ENCODE results near the gene ZNF678.
"Not testable (repeated sequence)": the region's sequence is repeated elsewhere in the genome, so short reads cannot be mapped to it uniquely, and the experiment has no call there.

The ZNF678 gene

GRCh38 chr1:227556288-227556687, 7.1 kb upstream of the ZNF678 start:
- no peak for FAIRE-seq

- FAIRE-seq = no peak
These were observed 5.2 kb upstream of the ZNF678 start for GRCh38 chr1:227557962-227558725.

GRCh38 chr1:227558732-227559262, 4.6 kb upstream of the ZNF678 start:
- no peak for FAIRE-seq

- FAIRE-seq = no peak
These were observed 3.9 kb upstream of the ZNF678 start for GRCh38 chr1:227559499-227559898.

- FAIRE-seq = no peak
These were observed 3.4 kb upstream of the ZNF678 start for GRCh38 chr1:227559926-227560325.

GRCh38 chr1:227560393-227561173, 2.8 kb upstream of the ZNF678 start:
- FAIRE-seq = no peak

- FAIRE-seq = no peak
These were observed 2.0 kb upstream of the ZNF678 start for GRCh38 chr1:227561241-227561907.

GRCh38 chr1:227562037-227562436, 1.3 kb upstream of the ZNF678 start:
- FAIRE-seq = no peak

- FAIRE-seq = no peak
These were observed 428 bp upstream of the ZNF678 start for GRCh38 chr1:227562933-227563323.

- no peak for FAIRE-seq
These were observed 3.9 kb downstream of the ZNF678 start for GRCh38 chr1:227567256-227567655.

GRCh38 chr1:227568593-227568992, 5.2 kb downstream of the ZNF678 start:
- FAIRE-seq = no peak

GRCh38 chr1:227572752-227573151, 9.4 kb downstream of the ZNF678 start:
- no peak for FAIRE-seq

GRCh38 chr1:227574926-227575325, 11.6 kb downstream of the ZNF678 start:
- no peak for FAIRE-seq

- FAIRE-seq = no peak
These were observed 12.8 kb downstream of the ZNF678 start for GRCh38 chr1:227576189-227576588.

GRCh38 chr1:227577500-227577899, 14.1 kb downstream of the ZNF678 start:
- no peak for FAIRE-seq

- FAIRE-seq = no peak
These were observed 20.0 kb downstream of the ZNF678 start for GRCh38 chr1:227583354-227583753.

GRCh38 chr1:227586733-227587132, 23.4 kb downstream of the ZNF678 start:
- FAIRE-seq = no peak

GRCh38 chr1:227587968-227588367, 24.6 kb downstream of the ZNF678 start:
- no peak for FAIRE-seq

- not testable (repeated sequence) for FAIRE-seq
These were observed 25.4 kb downstream of the ZNF678 start for GRCh38 chr1:227588769-227589168.

- FAIRE-seq = not testable (repeated sequence)
These were observed 26.4 kb downstream of the ZNF678 start for GRCh38 chr1:227589777-227590176.

GRCh38 chr1:227596222-227596621, 32.9 kb downstream of the ZNF678 start:
- FAIRE-seq = not testable (repeated sequence)

GRCh38 chr1:227603327-227603726, 40.0 kb downstream of the ZNF678 start:
- no peak for FAIRE-seq

GRCh38 chr1:227604446-227604845, 41.1 kb downstream of the ZNF678 start:
- no peak for FAIRE-seq
